Measurements from ENCODE around the gene ABRAXAS1. TPM values are rescaled to one million over a fixed set of nuclear protein-coding genes. Genes with fewer than 3 reads are reported as not detected.
"Not testable (repeated sequence)": the region's sequence is repeated elsewhere in the genome, so short reads cannot be mapped to it uniquely, and the experiment has no call there.

ABRAXAS1 gene
- polyA plus RNA-seq (2013, experiment 1 of 2), result 29.8 TPM
- 40.6 TPM for polyA plus RNA-seq (2013, experiment 2 of 2)

- Histone ChIP-seq H3K9me3 (ENCODE audit: control insufficient read depth, low read length) (no peaks in the 10 kb centered on the region), H3K4me3 (ENCODE audit: extremely low read depth, insufficient read depth, low read length, poor library complexity, severe bottlenecking) (peak within 1 kb of the TSS; percentile 59), H3K27ac (ENCODE audit: low read depth, low read length, severe bottlenecking) (peak within 1 kb of the TSS; percentile 71), H3K36me3 (ENCODE audit: control insufficient read depth, insufficient read depth, low read length) (peaks cover 9% of the 10 kb centered on the region), H3K4me1 (ENCODE audit: control insufficient read depth, insufficient read depth, low read length, poor library complexity, severe bottlenecking) (peaks cover 4% of the 10 kb centered on the region)
- 1 to 2% methylated on average over 57 to 63 of the region's 93 CpGs for WGBS, 2 experiments (ENCODE audit: insufficient coverage in 2 of 2)
These were observed at the start of gene ABRAXAS1 for GRCh38 chr4:83484500-83485461. ABRAXAS1 (minus strand) TSS chr4:83485100; CDS start chr4:83485072, 28 bp downstream.

DNA sequence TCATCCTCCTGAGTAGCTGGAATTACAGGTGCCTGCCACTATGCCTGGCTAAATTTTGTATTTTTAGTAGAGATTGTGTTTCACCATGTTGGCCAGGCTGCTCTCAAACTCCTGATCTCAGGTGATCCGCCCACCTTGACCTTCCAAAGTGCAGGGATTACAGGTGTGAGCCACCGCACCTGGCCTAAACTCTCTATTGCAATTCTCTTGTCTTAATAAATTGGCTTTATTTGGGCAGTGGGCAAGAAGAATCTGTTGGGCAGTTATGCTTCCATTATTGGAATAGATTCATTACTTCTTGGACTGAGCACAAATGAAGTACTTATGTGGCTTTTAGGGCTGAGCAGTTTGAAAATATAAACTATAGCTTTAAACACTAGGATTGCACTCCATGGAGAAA is 42.8 kb upstream of the ABRAXAS1 start:
- Histone ChIP-seq H3K4me1 (ENCODE audit: control insufficient read depth, insufficient read depth, low read length, poor library complexity, severe bottlenecking) (no peaks in the 10 kb centered on the region), H3K4me3 (ENCODE audit: extremely low read depth, insufficient read depth, low read length, poor library complexity, severe bottlenecking) (no peak overlapping the region)
- 75 to 87% methylated on average over 1 to 2 of the region's 2 CpGs for WGBS, 2 experiments (ENCODE audit: insufficient coverage in 2 of 2)

DNA sequence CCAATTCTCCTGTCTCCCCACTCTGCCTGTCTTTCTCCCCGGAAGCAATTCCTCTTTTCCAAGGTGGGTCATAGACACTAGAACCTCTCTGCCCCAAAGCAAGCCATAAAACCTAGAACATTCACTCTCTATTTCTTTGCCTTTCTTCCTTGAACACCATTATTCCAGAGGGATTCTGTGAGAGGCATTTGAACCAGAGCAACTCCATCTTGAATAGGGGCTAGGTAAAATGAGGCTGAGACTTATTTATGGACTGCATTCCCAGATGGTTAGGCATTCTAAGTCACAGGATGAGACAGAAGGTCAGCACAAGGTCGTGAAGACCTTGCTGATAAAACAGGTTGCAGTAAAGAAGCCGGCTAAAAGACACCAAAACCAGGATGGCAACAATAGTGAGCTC is 37.3 kb upstream of the ABRAXAS1 start:
- H3K4me1 ChIP-seq (ENCODE audit: control insufficient read depth, insufficient read depth, low read length, poor library complexity, severe bottlenecking), result no peaks in the 10 kb centered on the region
- 67 to 79% methylated on average over 3 of the region's 3 CpGs for WGBS, 2 experiments (ENCODE audit: insufficient coverage in 2 of 2)
- no peaks in the 10 kb centered on the region for H3K36me3 ChIP-seq (ENCODE audit: control insufficient read depth, insufficient read depth, low read length)
- H3K4me3 ChIP-seq (ENCODE audit: extremely low read depth, insufficient read depth, low read length, poor library complexity, severe bottlenecking), result no peak overlapping the region
- no peak overlapping the region for H3K27ac ChIP-seq (ENCODE audit: low read depth, low read length, severe bottlenecking)
- H3K9me3 ChIP-seq (ENCODE audit: control insufficient read depth, low read length), result no peaks in the 10 kb centered on the region

More for the DNA sequence above, 42.8 kb upstream of the ABRAXAS1 start:
- H3K9me3 ChIP-seq (ENCODE audit: control insufficient read depth, low read length), result peaks cover 4% of the 10 kb centered on the region
- no peaks in the 10 kb centered on the region for H3K36me3 ChIP-seq (ENCODE audit: control insufficient read depth, insufficient read depth, low read length)
- no peak overlapping the region for H3K27ac ChIP-seq (ENCODE audit: low read depth, low read length, severe bottlenecking)

- no peaks in the 10 kb centered on the region for H3K9me3 ChIP-seq (ENCODE audit: control insufficient read depth, low read length)
- 73% methylated on average over 2 of the region's 3 CpGs; no CpG with 5 or more reads in 1 of the 2 experiments for WGBS, 2 experiments (ENCODE audit: insufficient coverage in 2 of 2)
- H3K27ac ChIP-seq (ENCODE audit: low read depth, low read length, severe bottlenecking), result no peak overlapping the region
- no peak overlapping the region for H3K4me3 ChIP-seq (ENCODE audit: extremely low read depth, insufficient read depth, low read length, poor library complexity, severe bottlenecking)
- no peaks in the 10 kb centered on the region for H3K4me1 ChIP-seq (ENCODE audit: control insufficient read depth, insufficient read depth, low read length, poor library complexity, severe bottlenecking)
- no peaks in the 10 kb centered on the region for H3K36me3 ChIP-seq (ENCODE audit: control insufficient read depth, insufficient read depth, low read length)
These were observed 31.3 kb upstream of the ABRAXAS1 start for GRCh38 chr4:83516042-83516772.

- no peaks in the 10 kb centered on the region for H3K36me3 ChIP-seq (ENCODE audit: control insufficient read depth, insufficient read depth, low read length)
- H3K27ac ChIP-seq (ENCODE audit: low read depth, low read length, severe bottlenecking), result no peak overlapping the region
- no peak overlapping the region for H3K4me3 ChIP-seq (ENCODE audit: extremely low read depth, insufficient read depth, low read length, poor library complexity, severe bottlenecking)
- WGBS, 2 experiments (ENCODE audit: insufficient coverage in 2 of 2), result 100% methylated on average over 1 to 2 of the region's 4 CpGs
- no peaks in the 10 kb centered on the region for H3K9me3 ChIP-seq (ENCODE audit: control insufficient read depth, low read length)
- no peaks in the 10 kb centered on the region for H3K4me1 ChIP-seq (ENCODE audit: control insufficient read depth, insufficient read depth, low read length, poor library complexity, severe bottlenecking)
These were observed 25.5 kb upstream of the ABRAXAS1 start for GRCh38 chr4:83510442-83510841.

- not testable (repeated sequence) for H3K4me1 ChIP-seq (ENCODE audit: control insufficient read depth, insufficient read depth, low read length, poor library complexity, severe bottlenecking); H3K9me3 ChIP-seq (ENCODE audit: control insufficient read depth, low read length); H3K36me3 ChIP-seq (ENCODE audit: control insufficient read depth, insufficient read depth, low read length); H3K27ac ChIP-seq (ENCODE audit: low read depth, low read length, severe bottlenecking); H3K4me3 ChIP-seq (ENCODE audit: extremely low read depth, insufficient read depth, low read length, poor library complexity, severe bottlenecking)
- WGBS, 2 experiments (ENCODE audit: insufficient coverage in 2 of 2), result 74% methylated on average over 3 of the region's 3 CpGs
These were observed 24.3 kb upstream of the ABRAXAS1 start for GRCh38 chr4:83509156-83509585.

GRCh38 chr4:83504996-83505395 is 20.1 kb upstream of the ABRAXAS1 start:
- Histone ChIP-seq H3K4me3 (ENCODE audit: extremely low read depth, insufficient read depth, low read length, poor library complexity, severe bottlenecking) (no peak overlapping the region), H3K27ac (ENCODE audit: low read depth, low read length, severe bottlenecking) (no peak overlapping the region), H3K36me3 (ENCODE audit: control insufficient read depth, insufficient read depth, low read length) (no peaks in the 10 kb centered on the region), H3K4me1 (ENCODE audit: control insufficient read depth, insufficient read depth, low read length, poor library complexity, severe bottlenecking) (no peaks in the 10 kb centered on the region), H3K9me3 (ENCODE audit: control insufficient read depth, low read length) (no peaks in the 10 kb centered on the region)
- WGBS, 2 experiments (ENCODE audit: insufficient coverage in 2 of 2), result 95 to 98% methylated on average over 8 to 10 of the region's 10 CpGs

GRCh38 chr4:83504503-83504902 is 19.6 kb upstream of the ABRAXAS1 start:
- Histone ChIP-seq H3K9me3 (ENCODE audit: control insufficient read depth, low read length) (no peaks in the 10 kb centered on the region), H3K4me3 (ENCODE audit: extremely low read depth, insufficient read depth, low read length, poor library complexity, severe bottlenecking) (no peak overlapping the region), H3K27ac (ENCODE audit: low read depth, low read length, severe bottlenecking) (no peak overlapping the region), H3K4me1 (ENCODE audit: control insufficient read depth, insufficient read depth, low read length, poor library complexity, severe bottlenecking) (no peaks in the 10 kb centered on the region), H3K36me3 (ENCODE audit: control insufficient read depth, insufficient read depth, low read length) (no peaks in the 10 kb centered on the region)
- 61 to 81% methylated on average over 3 of the region's 4 CpGs for WGBS, 2 experiments (ENCODE audit: insufficient coverage in 2 of 2)

GRCh38 chr4:83503974-83504373 is 19.1 kb upstream of the ABRAXAS1 start:
- Histone ChIP-seq H3K27ac (ENCODE audit: low read depth, low read length, severe bottlenecking) (no peak overlapping the region), H3K36me3 (ENCODE audit: control insufficient read depth, insufficient read depth, low read length) (no peaks in the 10 kb centered on the region), H3K4me1 (ENCODE audit: control insufficient read depth, insufficient read depth, low read length, poor library complexity, severe bottlenecking) (no peaks in the 10 kb centered on the region), H3K4me3 (ENCODE audit: extremely low read depth, insufficient read depth, low read length, poor library complexity, severe bottlenecking) (no peak overlapping the region), H3K9me3 (ENCODE audit: control insufficient read depth, low read length) (no peaks in the 10 kb centered on the region)

DNA sequence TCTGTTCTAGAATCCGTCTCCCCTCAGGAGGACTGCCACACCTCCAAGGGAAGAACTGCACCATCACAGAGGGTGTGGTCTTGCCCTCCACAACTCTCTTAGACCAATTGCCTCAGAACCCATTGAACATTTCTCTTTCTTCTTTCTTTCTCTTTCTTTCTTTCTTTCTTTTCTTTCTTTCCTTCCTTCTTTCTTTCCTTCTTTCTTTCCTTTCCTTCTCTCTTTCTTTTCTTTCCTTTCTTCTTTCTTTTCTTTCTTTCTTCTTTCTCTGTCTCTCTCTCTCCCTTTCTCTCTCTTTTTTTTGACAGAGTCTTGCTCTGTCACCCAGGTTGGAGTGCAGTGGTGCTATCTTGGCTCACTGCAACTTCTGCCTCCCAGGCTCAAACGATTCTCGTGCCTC is 16.8 kb upstream of the ABRAXAS1 start:
- not testable (repeated sequence) for H3K27ac ChIP-seq (ENCODE audit: low read depth, low read length, severe bottlenecking); H3K4me3 ChIP-seq (ENCODE audit: extremely low read depth, insufficient read depth, low read length, poor library complexity, severe bottlenecking); H3K9me3 ChIP-seq (ENCODE audit: control insufficient read depth, low read length); H3K36me3 ChIP-seq (ENCODE audit: control insufficient read depth, insufficient read depth, low read length); H3K4me1 ChIP-seq (ENCODE audit: control insufficient read depth, insufficient read depth, low read length, poor library complexity, severe bottlenecking)
- 95 to 96% methylated on average over 2 to 3 of the region's 3 CpGs for WGBS, 2 experiments (ENCODE audit: insufficient coverage in 2 of 2)
